ENCODE measurements around the gene SRPK3.
"Not testable (repeated sequence)": the region's sequence is repeated elsewhere in the genome, so short reads cannot be mapped to it uniquely, and the experiment has no call there.

The SRPK3 gene, protein sequence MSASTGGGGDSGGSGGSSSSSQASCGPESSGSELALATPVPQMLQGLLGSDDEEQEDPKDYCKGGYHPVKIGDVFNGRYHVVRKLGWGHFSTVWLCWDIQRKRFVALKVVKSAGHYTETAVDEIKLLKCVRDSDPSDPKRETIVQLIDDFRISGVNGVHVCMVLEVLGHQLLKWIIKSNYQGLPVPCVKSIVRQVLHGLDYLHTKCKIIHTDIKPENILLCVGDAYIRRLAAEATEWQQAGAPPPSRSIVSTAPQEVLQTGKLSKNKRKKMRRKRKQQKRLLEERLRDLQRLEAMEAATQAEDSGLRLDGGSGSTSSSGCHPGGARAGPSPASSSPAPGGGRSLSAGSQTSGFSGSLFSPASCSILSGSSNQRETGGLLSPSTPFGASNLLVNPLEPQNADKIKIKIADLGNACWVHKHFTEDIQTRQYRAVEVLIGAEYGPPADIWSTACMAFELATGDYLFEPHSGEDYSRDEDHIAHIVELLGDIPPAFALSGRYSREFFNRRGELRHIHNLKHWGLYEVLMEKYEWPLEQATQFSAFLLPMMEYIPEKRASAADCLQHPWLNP

DNA sequence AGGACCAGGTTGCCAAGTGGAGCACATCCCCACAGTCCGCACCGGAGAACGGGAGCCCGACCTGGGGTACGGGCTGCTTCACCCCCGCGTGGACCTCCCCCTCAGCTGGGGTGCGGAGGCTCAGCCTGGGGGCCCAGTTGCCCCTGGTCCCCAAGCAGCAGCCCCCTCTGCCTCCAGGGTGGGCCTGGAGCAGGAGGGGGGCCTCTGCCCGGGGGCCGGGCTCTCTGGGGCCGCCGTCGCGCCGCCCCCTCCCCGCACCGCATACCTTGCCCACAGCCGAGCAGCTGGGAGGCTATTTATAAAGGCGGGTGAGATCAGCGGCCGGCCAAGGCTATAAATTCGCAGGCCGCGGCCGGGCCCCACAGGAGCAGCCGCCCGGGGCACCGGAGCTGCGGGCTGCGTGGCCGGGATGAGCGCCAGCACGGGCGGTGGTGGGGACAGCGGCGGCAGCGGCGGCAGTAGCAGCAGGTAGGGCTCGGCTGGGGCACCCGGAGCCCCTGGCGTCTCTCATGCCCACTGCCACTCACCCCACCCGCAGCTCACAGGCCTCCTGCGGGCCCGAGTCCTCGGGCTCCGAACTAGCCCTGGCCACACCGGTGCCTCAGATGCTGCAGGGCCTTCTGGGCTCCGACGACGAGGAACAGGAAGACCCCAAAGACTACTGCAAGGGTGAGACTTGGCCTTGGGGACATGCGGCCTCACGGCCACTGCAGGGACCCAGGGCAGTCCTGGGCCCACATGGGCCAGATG lies at the start of gene SRPK3:
SRPK3 (plus strand) TSS at position 364 of the 750 bp plus-strand sequence; CDS start at position 410, 46 bp downstream.
- no peak for DNase-seq

DNA sequence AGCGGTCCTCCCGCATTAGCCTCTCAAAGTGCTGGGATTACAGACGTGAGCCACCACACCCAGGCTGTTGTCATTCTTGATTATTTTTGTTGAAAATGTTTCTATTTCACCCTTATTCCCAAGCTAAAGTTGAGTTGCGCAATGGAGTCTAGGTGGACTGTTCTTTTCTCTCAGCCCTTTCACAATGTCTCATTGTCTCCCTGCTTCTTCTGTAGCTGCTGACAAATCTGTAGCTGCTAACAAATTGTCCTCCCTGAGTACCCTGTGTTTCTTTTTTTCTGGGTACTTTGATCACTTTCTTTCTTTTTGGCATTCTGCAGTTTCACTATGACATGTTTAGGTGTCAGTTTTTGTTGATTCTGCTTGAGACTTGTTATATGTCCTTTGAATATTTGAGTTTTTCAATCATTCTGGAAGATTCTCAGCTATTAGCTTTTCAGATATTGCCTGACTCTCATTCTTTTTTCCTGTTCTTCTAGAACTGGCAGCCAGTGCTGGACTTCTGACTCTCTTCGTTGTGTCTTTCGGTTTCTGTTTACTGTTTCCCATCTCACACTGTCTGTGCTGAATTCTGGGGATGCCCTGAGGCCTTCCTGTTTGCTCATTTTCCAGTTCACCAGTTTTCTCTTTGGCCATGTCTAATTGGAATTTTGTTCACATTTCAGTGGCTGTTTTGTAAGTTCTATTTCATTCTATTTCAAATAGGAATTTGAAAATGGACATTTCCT lies 49.6 kb upstream of the SRPK3 start:
- DNase-seq = no peak

DNA sequence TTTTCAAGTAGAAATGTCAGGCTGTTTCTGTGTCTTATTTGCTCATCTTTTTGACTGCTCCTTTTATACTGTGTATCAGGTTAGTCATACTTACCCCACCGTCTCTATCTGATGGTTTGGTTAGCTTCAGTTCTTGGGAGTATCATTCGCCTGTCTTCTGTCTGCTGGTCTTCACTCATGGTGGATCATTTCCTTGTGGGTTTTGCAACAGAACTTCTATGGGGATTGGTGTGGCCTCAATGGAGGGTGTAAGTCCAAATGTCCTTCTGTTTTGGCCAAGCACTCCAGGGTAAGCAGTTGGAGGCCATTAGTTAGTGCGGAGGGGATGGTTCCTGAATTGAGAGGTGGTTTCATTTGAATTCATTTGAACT lies 49.0 kb upstream of the SRPK3 start:
- no peak for DNase-seq

DNA sequence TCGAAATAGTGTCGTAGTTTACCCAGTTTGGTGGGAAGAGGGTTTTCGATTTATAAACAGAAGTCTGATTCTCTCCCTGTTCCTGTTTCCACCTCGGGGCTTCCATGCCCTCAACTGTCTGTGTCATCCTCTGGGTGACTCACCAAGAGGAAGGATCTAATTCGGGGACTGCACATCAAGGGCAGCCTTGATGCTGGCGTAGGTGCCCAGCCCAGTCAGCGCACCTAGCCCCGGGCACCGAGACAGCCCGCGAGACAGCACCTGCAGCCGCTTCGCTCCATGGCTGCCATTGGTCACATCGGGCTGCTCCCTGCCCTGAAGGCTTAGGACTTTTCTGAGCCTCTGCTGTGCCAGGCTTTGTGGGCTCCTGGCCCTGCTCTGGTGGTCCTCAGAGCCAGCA lies 48.4 kb upstream of the SRPK3 start:
- no peak for DNase-seq

DNA sequence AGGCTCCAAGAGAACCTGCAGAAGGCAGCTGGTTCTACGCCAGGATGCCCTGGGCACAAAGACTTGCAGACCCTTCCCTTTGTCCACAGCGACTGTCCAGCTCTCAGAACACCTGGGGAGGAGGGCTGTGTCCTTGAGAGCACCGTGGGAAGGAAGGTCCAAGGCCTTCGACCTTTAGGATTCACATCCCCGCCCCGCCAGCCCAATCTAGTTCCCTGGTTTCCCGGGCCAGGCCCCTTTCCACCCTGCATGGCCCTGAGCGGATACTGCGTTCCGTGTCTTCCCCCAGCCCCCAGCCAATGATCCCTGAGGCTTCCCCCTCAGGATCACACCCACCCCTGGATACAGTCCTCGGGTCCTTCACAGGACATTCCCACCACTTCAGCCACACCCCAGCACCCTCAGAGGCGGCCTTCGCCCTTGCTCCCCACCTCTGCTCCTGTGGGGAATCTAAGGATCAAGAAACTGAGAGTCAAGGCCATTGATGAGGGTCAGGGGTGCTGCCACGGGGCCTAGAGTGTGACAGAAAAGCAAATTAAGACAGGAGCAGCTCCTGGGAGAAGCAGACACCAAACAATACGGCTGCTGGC lies 47.1 kb upstream of the SRPK3 start:
- DNase-seq = no peak

DNA sequence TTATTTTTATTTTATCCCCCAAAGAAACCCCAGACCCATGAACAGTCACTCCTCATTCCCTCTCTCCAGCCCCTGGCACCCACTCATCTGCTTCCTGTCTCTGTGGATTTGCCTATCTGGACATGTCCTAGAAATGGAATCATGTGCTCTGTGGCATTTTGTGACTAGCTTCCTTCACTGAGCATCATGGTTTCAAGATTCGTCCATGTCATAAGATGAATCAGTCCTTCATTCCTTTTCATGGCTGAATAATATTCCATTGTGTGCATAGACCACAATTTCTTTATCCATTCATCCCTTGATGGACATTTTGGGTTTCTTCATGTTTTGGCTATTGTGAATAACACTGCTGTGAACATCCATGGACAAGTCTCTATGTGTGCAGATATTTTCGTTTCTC lies 46.0 kb upstream of the SRPK3 start:
- no peak for DNase-seq

DNA sequence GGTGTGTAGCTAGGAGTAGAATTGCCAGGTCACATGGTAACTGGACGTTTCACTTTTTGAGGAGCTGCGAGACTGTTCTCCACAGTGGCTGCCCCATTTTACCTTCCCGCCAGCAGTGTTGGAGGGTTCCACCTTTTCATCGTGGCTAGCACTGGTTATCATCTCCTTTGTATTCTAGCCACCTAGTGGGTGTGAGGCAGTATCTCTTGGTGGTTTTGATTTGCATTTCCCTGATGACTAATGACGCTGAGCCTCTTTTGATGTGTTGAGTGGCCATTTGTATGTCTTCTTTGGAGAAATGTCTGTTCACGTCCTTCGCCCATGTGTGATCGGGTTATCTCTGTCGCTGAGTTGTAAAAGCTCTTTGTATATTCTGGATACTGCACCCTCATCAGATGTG lies 45.6 kb upstream of the SRPK3 start:
- no peak for DNase-seq

DNA sequence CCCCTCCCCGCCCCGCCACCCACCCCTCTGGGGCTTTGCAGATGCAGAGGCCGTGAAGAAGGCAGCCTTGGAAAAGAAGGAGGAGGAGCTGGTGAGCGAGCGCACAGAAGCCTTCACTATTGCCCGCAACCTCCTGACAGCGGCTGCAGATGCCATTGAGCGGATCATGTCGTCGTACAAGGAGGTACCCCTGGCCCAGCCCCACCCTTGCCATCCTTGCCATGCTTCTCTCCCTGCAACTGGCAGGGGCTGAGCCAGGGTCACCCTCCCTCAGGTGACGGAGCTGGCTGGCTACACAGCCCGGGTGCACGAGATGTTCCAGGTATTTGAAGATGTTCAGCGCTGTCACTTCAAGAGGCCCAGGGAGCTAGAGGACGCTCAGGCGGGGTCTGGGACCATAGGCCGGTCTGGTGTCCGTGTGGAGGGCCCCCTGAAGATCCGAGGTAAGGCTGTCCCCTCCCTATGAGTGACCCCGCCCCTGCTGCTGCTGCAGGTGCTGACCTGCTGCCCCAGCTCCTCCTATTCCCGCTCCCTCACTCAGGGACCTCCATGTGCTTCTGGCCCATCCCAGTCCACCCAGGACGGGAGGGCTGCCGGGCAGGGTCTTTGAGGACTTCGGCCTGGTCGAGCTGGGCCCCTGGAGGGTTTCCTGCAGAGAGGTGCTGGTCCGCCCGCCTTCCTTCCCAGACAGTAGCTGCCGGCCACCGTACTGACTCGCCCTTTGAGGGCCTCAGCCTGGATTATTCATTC lies 44.6 kb upstream of the SRPK3 start:
- no peak for DNase-seq

DNA sequence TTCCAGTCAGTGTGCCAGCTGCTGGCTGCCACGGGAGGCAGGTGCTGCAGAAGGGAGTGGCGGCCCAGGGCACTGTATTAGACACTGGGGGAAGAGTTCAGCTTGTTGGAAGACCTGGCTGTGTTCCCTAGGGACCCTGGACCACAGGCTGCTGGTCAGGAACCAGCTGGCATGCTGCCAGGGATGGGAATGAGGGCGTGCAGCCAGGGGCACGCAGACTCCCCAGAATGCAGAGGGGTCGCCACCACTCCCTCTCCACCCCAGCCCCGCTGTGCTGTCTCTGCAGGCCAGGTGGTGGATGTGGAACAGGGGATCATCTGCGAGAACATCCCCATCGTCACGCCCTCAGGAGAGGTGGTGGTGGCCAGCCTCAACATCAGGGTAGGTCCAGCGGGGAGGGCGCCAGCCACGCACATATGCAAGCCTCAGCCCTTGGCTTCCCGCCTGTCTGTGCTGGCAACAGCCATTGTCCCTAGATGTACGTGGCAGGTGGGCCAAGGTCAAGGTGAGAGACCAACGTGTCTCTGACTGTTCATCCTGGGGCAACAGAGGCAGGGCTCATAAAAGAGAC lies 43.9 kb upstream of the SRPK3 start:
- DNase-seq = no peak

DNA sequence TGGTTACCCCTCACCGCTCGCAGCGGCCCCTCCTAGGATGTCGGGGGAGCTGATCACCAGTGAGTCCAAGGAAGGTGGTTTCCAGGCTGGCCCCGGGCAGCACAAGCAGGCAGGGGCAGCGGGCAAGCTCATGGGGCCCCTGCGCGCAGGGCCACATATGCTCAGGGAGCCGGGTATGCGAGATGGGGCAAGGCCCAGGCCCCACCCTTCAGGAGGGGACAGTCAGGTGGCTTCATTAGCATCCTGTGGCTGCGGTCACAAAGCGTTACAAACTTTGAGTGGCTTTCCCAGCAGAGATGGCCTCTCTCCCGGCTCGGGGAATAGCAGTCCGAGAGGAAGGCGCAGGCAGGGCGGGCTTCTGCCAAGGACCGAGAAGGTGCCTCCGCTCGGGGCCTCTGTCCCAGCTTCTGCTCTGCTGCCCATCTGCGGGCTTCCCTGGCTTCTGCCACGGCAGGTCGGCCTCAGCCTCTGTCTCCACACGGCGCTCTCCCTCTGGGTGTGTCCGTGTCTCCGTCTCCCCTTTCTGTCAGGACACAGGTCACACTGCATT lies 42.7 kb upstream of the SRPK3 start:
- DNase-seq = no peak

DNA sequence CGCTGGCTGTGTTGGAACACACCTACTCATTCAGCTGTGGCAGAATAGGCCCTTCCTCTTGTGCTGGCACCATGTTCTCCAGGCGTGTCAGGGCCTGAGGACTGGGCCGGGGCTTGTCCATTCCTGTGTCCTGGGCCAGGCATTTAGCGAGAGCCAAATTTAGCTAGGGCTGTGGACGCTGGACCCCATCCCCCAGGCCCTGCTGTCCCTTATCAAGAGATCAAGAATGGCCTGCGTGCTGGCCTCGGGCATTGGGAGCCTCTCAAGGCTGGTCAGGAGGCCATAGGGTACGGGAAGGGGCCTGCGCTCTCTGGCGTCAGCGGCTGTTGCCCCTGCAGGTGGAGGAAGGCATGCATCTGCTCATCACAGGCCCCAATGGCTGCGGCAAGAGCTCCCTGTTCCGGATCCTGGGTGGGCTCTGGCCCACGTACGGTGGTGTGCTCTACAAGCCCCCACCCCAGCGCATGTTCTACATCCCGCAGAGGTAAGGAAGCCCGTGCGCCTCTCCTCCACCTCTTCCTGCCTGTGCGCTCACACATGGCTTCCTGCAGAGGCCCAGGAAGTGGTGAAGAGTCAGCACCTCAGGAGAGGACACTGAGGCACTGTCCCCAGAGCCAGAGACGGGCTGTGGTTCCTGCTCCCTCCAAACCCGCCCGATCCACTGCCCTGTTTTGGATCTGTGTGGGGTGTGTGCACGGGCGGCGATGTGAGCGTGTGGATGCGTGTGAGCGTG lies 40.9 kb upstream of the SRPK3 start:
- DNase-seq = no peak

DNA sequence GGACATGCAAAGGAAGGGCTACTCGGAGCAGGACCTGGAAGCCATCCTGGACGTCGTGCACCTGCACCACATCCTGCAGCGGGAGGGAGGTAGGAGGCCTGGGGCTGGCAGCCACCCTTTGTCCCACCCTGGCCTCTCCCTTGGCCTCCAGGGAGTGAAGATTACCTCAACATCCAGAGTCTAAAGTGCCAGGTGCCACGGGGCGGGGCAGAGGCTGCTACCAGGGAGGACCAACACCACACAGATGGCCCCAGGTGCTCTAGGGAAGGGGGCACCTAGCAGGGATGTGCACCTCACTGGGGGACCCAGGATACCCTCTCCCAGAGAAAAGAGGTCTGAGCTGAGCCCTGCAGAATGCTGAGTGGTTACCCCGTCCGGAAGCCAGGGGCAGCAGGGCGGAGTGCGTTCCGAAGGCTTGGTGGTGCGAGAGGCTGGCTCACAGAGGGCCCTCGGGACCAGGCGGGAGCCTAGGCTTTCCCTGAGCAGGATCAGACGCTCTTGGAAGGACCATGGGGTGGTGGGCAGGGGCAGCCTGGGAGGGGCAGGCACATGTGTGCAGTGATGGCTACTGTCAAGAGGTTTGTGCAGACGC lies 40.1 kb upstream of the SRPK3 start:
- DNase-seq = no peak

DNA sequence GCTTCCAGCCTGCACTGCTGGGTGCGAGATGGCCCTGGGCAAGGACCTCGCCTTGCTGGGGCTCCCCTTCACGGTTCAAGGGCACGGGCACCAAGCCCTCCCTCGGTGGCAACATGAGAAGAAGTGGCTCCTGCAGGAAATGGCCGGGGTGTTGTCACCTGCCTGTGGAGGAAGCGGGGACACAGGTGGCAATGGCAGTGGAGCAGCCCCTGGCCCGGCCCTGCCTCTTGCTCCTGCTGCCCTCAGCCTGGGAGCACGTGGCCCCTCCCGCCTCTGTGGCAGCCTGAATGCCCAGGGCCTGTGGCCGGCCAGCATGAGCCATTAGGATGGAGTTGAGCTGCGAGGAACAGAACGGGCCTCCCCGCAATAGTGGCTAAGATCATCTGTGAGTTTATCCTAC lies 39.4 kb upstream of the SRPK3 start:
- DNase-seq = no peak

DNA sequence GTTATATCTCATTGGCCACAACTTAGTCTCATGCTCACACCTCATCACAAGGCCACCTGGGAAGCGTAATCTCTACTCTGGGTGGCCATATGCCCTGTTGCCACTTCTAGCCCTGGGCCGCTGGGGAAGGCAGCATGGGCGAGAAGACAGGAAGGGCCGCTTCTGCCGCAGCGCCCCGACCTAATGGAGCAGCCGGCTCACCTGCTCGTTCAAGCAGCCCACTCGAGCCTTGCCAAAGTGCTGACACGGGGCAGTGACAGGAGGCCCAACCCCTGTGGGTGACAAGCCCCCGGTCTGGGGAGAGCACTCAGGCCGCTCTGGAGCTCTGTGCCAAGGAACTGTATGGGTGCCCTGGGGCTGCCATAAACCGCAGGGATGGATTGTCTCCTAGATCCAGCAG lies 38.7 kb upstream of the SRPK3 start:
- not testable (repeated sequence) for DNase-seq

DNA sequence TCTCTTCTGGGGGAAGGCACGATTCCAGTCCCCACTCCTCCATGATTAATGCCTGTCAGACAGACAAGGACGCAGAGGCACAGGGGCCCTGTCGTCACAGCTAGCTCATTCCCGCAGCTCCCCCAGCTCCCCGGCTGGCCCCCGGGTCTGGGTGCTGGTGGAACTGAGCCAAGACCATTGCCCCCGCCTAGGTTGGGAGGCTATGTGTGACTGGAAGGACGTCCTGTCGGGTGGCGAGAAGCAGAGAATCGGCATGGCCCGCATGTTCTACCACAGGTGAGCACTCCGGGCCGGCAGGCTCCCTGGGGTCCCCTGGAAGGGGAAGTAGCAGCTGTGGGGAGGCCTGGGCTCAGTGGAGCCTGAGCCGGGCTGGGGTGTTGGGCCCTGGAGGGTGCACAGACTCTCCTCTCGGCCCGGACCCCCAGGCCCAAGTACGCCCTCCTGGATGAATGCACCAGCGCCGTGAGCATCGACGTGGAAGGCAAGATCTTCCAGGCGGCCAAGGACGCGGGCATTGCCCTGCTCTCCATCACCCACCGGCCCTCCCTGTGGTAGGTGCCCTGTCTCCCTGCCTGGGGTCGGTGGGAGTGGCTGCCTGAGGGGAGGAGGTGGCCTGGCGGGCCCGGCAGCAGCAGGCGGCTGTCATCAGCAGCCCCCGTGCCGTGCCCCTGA lies 37.9 kb upstream of the SRPK3 start:
- DNase-seq = not testable (repeated sequence)

DNA sequence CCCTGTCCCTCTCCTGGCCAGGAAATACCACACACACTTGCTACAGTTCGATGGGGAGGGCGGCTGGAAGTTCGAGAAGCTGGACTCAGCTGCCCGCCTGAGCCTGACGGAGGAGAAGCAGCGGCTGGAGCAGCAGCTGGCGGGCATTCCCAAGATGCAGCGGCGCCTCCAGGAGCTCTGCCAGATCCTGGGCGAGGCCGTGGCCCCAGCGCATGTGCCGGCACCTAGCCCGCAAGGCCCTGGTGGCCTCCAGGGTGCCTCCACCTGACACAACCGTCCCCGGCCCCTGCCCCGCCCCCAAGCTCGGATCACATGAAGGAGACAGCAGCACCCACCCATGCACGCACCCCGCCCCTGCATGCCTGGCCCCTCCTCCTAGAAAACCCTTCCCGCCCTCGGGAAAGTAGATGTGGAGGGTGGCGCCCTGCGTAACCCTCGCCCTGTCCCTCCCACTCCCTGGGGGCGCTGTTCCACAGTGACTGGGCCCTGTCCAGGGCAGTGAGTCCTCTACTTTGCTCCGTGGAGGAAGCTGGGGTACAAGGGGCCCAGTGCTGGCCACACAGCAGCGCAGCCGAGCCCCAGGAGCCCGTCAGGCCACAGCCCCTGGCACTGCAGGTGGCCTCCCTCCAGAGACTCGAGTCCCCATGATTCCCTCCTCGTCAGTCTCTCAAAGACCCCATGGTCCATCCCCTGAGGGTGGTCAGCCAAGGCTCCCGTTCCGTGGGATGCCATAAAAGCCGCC lies 37.2 kb upstream of the SRPK3 start:
- DNase-seq = not testable (repeated sequence)

DNA sequence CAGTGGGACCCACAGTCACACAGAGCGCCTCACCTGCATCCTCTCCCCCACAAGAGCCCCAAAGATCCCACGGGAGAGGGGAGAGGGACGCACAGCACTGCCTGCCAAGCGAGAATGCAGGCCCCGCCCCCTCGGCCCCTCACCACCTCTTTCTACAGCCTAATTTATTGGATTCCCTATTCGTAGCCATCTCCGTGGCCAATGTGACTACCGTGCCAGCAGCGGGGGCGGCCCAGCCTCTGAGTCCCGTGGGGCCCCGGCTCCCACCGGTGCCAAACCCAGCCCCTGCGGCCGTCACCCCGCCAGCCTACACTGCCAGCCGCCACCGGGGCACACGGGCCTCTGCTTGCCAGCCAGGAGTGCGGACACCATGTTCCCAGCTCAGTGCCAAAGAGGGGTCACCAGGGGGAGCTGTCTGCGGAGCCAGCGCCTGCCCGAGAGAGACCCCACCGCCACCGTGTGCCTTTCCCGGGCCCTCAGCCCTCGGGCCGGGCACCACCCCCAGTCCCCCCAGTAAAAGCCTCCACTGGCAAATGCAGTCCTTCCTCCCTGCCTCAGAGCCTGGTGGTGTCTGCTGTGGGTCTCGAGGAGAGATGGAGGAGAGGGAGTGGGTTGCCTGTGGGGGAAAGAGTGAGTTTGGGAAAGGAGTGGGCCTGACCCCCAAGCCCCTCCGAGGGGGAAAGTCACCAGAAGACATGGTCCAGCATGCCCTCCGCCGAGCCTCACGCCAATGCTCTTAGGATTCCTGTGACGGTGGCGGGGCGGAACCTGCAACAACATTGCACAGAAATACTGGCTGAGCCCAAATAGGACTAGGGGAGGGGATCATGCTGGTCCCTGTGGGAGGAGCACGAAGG lies 36.4 kb upstream of the SRPK3 start:
- DNase-seq = no peak

DNA sequence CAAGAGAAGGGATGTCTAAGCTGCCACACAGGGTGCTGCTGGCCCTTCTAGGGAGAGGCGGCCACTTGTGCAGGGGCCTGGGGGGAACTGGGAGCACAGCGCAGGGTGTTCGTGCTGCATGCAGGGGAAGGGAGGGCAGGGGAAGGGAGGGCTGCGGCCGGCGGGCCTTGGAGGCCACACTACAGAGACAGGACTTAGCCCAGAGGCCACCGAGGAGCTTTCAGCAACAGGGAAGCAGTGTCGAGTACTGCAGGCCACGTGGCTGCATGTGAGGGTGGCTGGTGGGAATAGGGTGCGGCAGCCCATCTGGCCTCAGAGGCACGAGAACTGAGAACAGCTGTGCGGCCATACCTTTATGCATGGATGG lies 35.8 kb upstream of the SRPK3 start:
- DNase-seq = not testable (repeated sequence)

Measured in activated naive CD4-positive, alpha-beta T cell treated with anti-CD3 and anti-CD28 coated beads, Interleukin-2, amount 50 U/mL, for 16 hours (primary cell).